Hematopoietic multipotent progenitor cell treated with erythropoietin and hydrocortisone succinate and interleukin-3 and kit ligand, for 8 days (in vitro differentiated cells): Measurements from ENCODE around the gene CRIP3.
"Not testable (repeated sequence)": the region's sequence is repeated elsewhere in the genome, so short reads cannot be mapped to it uniquely, and the experiment has no call there.

ENCODE experiments used
- DNase-seq: peaks from one replicate; pipeline ENCODE4 v3.0.0-alpha.2; 2015

The CRIP3 gene

GRCh38 chr6:43304882-43305281 lies 3.7 kb downstream of the CRIP3 start:
- no peak for DNase-seq

GRCh38 chr6:43304361-43304760 lies 4.3 kb downstream of the CRIP3 start:
- DNase-seq, result no peak

GRCh38 chr6:43303751-43304331 lies 4.8 kb downstream of the CRIP3 start:
- DNase-seq, result no peak

- DNase-seq, result not testable (repeated sequence)
Observed at GRCh38 chr6:43303006-43303405, 5.6 kb downstream of the CRIP3 start.

GRCh38 chr6:43302126-43302525 lies 6.5 kb downstream of the CRIP3 start:
- no peak for DNase-seq

GRCh38 chr6:43301081-43301870 lies 7.3 kb downstream of the CRIP3 start:
- DNase-seq, result no peak

GRCh38 chr6:43299338-43300293 lies 9.0 kb downstream of the CRIP3 start:
- DNase-seq, result no peak

- no peak for DNase-seq
Observed at GRCh38 chr6:43298565-43299337, 9.9 kb downstream of the CRIP3 start.

- DNase-seq, result no peak
Observed at GRCh38 chr6:43297644-43298564, 10.7 kb downstream of the CRIP3 start, which contains the start of gene SLC22A7. Gene SLC22A7 (plus strand): TSS chr6:43298260. CDS start chr6:43298359, 99 bp downstream.

GRCh38 chr6:43296780-43297497 lies 11.7 kb downstream of the CRIP3 start:
- DNase-seq, result no peak

- no peak for DNase-seq
Observed at GRCh38 chr6:43295456-43295855, 13.2 kb downstream of the CRIP3 start.

- no peak for DNase-seq
Observed at GRCh38 chr6:43294536-43294935, 14.1 kb downstream of the CRIP3 start.

GRCh38 chr6:43293698-43294097 lies 14.9 kb downstream of the CRIP3 start:
- DNase-seq, result no peak

GRCh38 chr6:43292763-43293318 lies 15.8 kb downstream of the CRIP3 start:
- no peak for DNase-seq

GRCh38 chr6:43292341-43292740 lies 16.3 kb downstream of the CRIP3 start:
- no peak for DNase-seq

GRCh38 chr6:43291708-43292107 lies 16.9 kb downstream of the CRIP3 start:
- no peak for DNase-seq

GRCh38 chr6:43290905-43291355 lies 17.7 kb downstream of the CRIP3 start:
- no peak for DNase-seq

- no peak for DNase-seq
Observed at GRCh38 chr6:43290339-43290904, 18.2 kb downstream of the CRIP3 start.

GRCh38 chr6:43287717-43288679 lies 20.6 kb downstream of the CRIP3 start:
- DNase-seq, result no peak
